GM23338 (cell line): Measurements from ENCODE around the gene CLCN1.

Source experiments
- EZH2phosphoT487 ChIP-seq: fragments of 200-600 bp; sonication (generic); IDR thresholded peaks from one replicate; pipeline ENCODE4 v1.8.1; 2018; ENCODE audit warnings: antibody characterized with exemption; ENCODE audit not compliant: unreplicated experiment
- NANOG ChIP-seq: IDR thresholded peaks from 2 replicates; pipeline ENCODE4 v1.6.1; 2016; ENCODE audit warnings: antibody characterized with exemption, borderline replicate concordance
- POLR2AphosphoS5 ChIP-seq: IDR thresholded peaks from 2 replicates; pipeline ENCODE4 v1.6.1; 2016; ENCODE audit warnings: antibody characterized with exemption, low read depth
- STAT1 ChIP-seq: IDR thresholded peaks from one replicate; pipeline ENCODE4 v1.6.1; 2016; ENCODE audit warnings: antibody characterized with exemption; ENCODE audit not compliant: unreplicated experiment
- TF ChIP-seq, protein P1 (sequence below), 2 experiments: fragments of 200-600 bp in 1 of 2; sonication (generic) in 1 of 2; conservative IDR thresholded peaks; 2 replicates each; pipeline versions ENCODE4 v1.5.1 to v1.6.1; 2016 to 2017; ENCODE audit warnings: antibody characterized with exemption in 2 of 2, low read depth in 2 of 2, mild to moderate bottlenecking in 2 of 2, moderate library complexity in 1 of 2

DNA sequence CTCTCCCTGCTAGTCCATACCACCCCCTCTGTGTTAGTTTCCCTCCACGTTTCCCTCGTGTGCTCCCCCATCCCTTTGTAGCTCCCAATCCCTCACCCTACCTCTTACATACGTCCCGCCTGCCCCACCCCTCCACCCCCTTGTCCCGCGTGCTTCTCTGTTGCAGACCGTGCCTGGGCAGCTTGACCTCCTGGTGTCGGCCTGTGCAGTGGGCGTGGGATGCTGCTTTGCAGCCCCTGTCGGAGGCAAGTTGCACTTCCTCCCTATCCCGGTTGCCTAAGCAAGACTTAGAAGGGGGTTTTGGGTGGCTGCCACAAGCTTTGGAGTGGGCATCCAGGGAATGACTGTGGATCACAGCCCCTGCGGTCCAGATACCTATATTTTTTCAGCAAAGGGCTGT, 7.7 kb downstream of the CLCN1 start:
- TF ChIP-seq NANOG = no peak
- TF ChIP-seq, protein P1, sequence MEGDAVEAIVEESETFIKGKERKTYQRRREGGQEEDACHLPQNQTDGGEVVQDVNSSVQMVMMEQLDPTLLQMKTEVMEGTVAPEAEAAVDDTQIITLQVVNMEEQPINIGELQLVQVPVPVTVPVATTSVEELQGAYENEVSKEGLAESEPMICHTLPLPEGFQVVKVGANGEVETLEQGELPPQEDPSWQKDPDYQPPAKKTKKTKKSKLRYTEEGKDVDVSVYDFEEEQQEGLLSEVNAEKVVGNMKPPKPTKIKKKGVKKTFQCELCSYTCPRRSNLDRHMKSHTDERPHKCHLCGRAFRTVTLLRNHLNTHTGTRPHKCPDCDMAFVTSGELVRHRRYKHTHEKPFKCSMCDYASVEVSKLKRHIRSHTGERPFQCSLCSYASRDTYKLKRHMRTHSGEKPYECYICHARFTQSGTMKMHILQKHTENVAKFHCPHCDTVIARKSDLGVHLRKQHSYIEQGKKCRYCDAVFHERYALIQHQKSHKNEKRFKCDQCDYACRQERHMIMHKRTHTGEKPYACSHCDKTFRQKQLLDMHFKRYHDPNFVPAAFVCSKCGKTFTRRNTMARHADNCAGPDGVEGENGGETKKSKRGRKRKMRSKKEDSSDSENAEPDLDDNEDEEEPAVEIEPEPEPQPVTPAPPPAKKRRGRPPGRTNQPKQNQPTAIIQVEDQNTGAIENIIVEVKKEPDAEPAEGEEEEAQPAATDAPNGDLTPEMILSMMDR (conservative IDR thresholded peaks at IDR 0.05; ENCODE audit: low read depth in 2 of 2) = no peak
- no peak for TF ChIP-seq POLR2AphosphoS5
- no peak for TF ChIP-seq EZH2phosphoT487
- TF ChIP-seq STAT1 = no peak
